HepG2 (cell line): ENCODE results near the gene DSN1. TPM values are rescaled to one million over a fixed set of nuclear protein-coding genes. Genes with fewer than 3 reads are reported as not detected.

Experiments
- ELF1 ChIP-seq: sonication (generic); formaldehyde crosslinking; IDR thresholded peaks from 2 replicates; pipeline ENCODE4 v1.4.0; 2020; ENCODE audit warnings: missing genetic modification reagents
- HNF1A ChIP-seq, 2 experiments: sonication (generic) in 1 of 2; formaldehyde crosslinking in 1 of 2; IDR thresholded peaks; 2 replicates each; pipeline versions ENCODE4 v1.4.0 to v1.6.1; 2016 to 2020; ENCODE audit warnings: borderline replicate concordance in 1 of 2, low read depth in 1 of 2, mild to moderate bottlenecking in 1 of 2, missing genetic modification reagents in 1 of 2
- KAT8 ChIP-seq: IDR thresholded peaks from 2 replicates; pipeline ENCODE4 v1.6.1; 2016; ENCODE audit warnings: missing genetic modification reagents, missing compliant biosample characterization
- ONECUT2 ChIP-seq: sonication (generic); formaldehyde crosslinking; IDR thresholded peaks from 2 replicates; pipeline ENCODE4 v1.4.0; 2020; ENCODE audit warnings: missing genetic modification reagents
- POLR2AphosphoS5 ChIP-seq: IDR thresholded peaks from 2 replicates; pipeline ENCODE4 v1.6.1; 2012; ENCODE audit warnings: low read depth, low read length
- RBFOX2 ChIP-seq: fragments of 200-400 bp; formaldehyde crosslinking; IDR thresholded peaks from 2 replicates; pipeline ENCODE4 v1.6.1; 2017; ENCODE audit warnings: low read depth, mild to moderate bottlenecking, low read length
- SOX6 ChIP-seq, 2 experiments: fragments of 450-650 bp in 1 of 2; sonication (generic) in 1 of 2; formaldehyde crosslinking in 1 of 2; IDR thresholded peaks; 2 replicates each; pipeline versions ENCODE4 v1.4.0 to v1.6.1; 2017 to 2020; ENCODE audit warnings: antibody characterized with exemption in 1 of 2, mild to moderate bottlenecking in 1 of 2, missing genetic modification reagents in 1 of 2
- ZNF407 ChIP-seq: sonication (generic); formaldehyde crosslinking; IDR thresholded peaks from one replicate; pipeline ENCODE4 v1.5.1; 2020; ENCODE audit warnings: mild to moderate bottlenecking, missing genetic modification reagents; ENCODE audit errors: not compliant biosample characterization
- ZNF512 ChIP-seq: sonication (generic); formaldehyde crosslinking; IDR thresholded peaks from 2 replicates; pipeline ENCODE4 v1.4.0; 2020; ENCODE audit warnings: mild to moderate bottlenecking, missing genetic modification reagents
- ZNF605 ChIP-seq: sonication (generic); formaldehyde crosslinking; IDR thresholded peaks from 2 replicates; pipeline ENCODE4 v1.8.0; 2022; ENCODE audit warnings: mild to moderate bottlenecking, missing genetic modification reagents
- polyA plus RNA-seq, 8 experiments: library from polyadenylated mRNA; depleted of rRNA in 3 of 8; stranded (reverse) in 7 of 8; unstranded in 1 of 8; fragments of >200 nt; fragmentation: Illumina TruSeq in 4 of 8; extraction: Trizol in 4 of 8; gene quantifications; 2 replicates each; pipeline versions ENCODE4 v1.2.1 to v1.2.3, GENCODE V29; 2011 to 2016; ENCODE audit warnings: low read depth in 4 of 8, missing spikeins in 1 of 8, mixed read lengths in 1 of 8; ENCODE audit not compliant: insufficient read depth in 1 of 8
- total RNA-seq, 5 experiments: library from RNA; depleted of rRNA; stranded (reverse); fragments of >200 nt; fragmentation: Illumina TruSeq; extraction: Trizol; gene quantifications; 2 replicates each; pipeline ENCODE4 v1.2.3, GENCODE V29; 2016; ENCODE audit warnings: low read depth in 1 of 5
- TF ChIP-seq, protein P1 (sequence below): sonication (generic); formaldehyde crosslinking; IDR thresholded peaks from 2 replicates; pipeline ENCODE4 v1.8.1; 2023; ENCODE audit warnings: mild to moderate bottlenecking, missing genetic modification reagents
- TF ChIP-seq, protein P2 (sequence below): sonication (generic); formaldehyde crosslinking; IDR thresholded peaks from 2 replicates; pipeline ENCODE4 v1.4.0; 2020; ENCODE audit warnings: mild to moderate bottlenecking, missing genetic modification reagents

Gene DSN1
- total and polyA plus RNA-seq, 2 of the 13 experiments (the other 11 are each of a cell fraction or from before 2014, with no cell fraction given), result 18.7 to 53.7 TPM

GRCh38 chr20:36745927-36746659 lies 27.5 kb downstream of the DSN1 start, which contains the start of gene NDRG3 (continued):
- no peak for TF ChIP-seq HNF1A (IDR thresholded peaks at IDR 0.05; ENCODE audit: low read depth)
- 0 out of 2 replicates have a peak, but pooled peaks have one; percentile 28 for TF ChIP-seq HNF1A (CRISPR knock-in tag; IDR thresholded peaks at IDR 0.05; ENCODE audit: borderline replicate concordance)
- no peak for TF ChIP-seq SOX6 (IDR thresholded peaks at IDR 0.05)
- TF ChIP-seq SOX6 (CRISPR knock-in tag; IDR thresholded peaks at IDR 0.05), result peak; percentile 54
- TF ChIP-seq POLR2AphosphoS5, result peak; percentile 91
- TF ChIP-seq ZNF407 (CRISPR knock-in tag), result no peak
- TF ChIP-seq KAT8, result peak; percentile 87
- no peak for TF ChIP-seq ONECUT2
- TF ChIP-seq RBFOX2, result peak; percentile 81
- no peak for TF ChIP-seq ELF1 (CRISPR knock-in tag)
- TF ChIP-seq, protein P1, sequence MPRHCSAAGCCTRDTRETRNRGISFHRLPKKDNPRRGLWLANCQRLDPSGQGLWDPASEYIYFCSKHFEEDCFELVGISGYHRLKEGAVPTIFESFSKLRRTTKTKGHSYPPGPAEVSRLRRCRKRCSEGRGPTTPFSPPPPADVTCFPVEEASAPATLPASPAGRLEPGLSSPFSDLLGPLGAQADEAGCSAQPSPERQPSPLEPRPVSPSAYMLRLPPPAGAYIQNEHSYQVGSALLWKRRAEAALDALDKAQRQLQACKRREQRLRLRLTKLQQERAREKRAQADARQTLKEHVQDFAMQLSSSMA (CRISPR knock-in tag), result no peak
- TF ChIP-seq ZNF512 (CRISPR knock-in tag), result no peak
- TF ChIP-seq ZNF605 (CRISPR knock-in tag), result peak; percentile 52; the same call in 1 of the 2 replicates
- TF ChIP-seq, protein P2, sequence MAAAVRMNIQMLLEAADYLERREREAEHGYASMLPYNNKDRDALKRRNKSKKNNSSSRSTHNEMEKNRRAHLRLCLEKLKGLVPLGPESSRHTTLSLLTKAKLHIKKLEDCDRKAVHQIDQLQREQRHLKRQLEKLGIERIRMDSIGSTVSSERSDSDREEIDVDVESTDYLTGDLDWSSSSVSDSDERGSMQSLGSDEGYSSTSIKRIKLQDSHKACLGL, result peak; percentile 32; the same call in 1 of the 2 replicates
